Fibroblast of pulmonary artery (primary cell): Measurements from ENCODE around the gene TRAF3IP1.

Experiments
- DNase-seq: peaks from one replicate; pipeline ENCODE4 v3.0.0-alpha.2; 2010; ENCODE audit warnings: low read depth
- H3K4me3 ChIP-seq: replicated peaks from 2 replicates; pipeline ENCODE4 v1.5.1; 2011; ENCODE audit warnings: low read depth, mild to moderate bottlenecking, control low read depth, low read length, moderate library complexity
- TF ChIP-seq, protein P1 (sequence below): IDR thresholded peaks from 2 replicates; pipeline ENCODE4 v1.5.1; 2011; ENCODE audit warnings: mild to moderate bottlenecking, control low read depth, low read length, inconsistent platforms; ENCODE audit errors: missing control alignments

The TRAF3IP1 gene

GRCh38 chr2:238389988-238390589 is 69.8 kb downstream of the TRAF3IP1 start:
- TF ChIP-seq, protein P1, sequence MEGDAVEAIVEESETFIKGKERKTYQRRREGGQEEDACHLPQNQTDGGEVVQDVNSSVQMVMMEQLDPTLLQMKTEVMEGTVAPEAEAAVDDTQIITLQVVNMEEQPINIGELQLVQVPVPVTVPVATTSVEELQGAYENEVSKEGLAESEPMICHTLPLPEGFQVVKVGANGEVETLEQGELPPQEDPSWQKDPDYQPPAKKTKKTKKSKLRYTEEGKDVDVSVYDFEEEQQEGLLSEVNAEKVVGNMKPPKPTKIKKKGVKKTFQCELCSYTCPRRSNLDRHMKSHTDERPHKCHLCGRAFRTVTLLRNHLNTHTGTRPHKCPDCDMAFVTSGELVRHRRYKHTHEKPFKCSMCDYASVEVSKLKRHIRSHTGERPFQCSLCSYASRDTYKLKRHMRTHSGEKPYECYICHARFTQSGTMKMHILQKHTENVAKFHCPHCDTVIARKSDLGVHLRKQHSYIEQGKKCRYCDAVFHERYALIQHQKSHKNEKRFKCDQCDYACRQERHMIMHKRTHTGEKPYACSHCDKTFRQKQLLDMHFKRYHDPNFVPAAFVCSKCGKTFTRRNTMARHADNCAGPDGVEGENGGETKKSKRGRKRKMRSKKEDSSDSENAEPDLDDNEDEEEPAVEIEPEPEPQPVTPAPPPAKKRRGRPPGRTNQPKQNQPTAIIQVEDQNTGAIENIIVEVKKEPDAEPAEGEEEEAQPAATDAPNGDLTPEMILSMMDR = no peak
- H3K4me3 ChIP-seq = no peak overlapping the region

DNA sequence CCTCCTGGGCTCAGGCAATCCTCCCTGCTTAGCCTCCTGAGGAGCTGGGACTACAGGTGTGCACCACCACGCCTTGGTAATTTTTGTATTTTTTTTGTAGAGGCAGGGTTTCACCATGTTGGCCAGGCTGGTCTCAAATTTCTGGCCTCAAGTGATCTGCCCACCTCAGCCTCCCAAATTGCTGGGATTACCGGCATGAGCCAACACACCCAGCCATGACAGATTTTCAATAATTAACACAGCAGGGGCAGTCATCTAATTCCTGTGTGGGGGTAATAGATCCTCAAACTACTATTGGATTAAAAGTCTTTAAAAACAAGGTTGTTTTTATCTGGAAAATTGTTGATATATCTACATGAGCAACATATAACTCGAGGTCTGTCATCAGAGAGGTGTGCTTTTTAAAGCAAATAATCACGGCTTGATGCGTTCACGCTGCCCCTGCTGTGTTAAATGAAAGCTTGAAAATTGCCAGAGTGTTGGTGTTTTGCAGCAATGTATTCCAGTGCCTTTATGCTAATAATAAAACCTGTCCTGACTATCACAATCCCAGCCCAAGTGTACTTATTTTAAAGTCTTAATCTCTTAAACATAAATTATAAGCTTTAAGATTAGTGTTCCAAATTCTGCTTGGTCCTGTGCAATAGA is 70.8 kb downstream of the TRAF3IP1 start:
- TF ChIP-seq, protein P1 = no peak
- H3K4me3 ChIP-seq = no peak overlapping the region
- DNase-seq = no peak

More at GRCh38 chr2:238389988-238390589, 69.8 kb downstream of the TRAF3IP1 start:
- no peak for DNase-seq

DNA sequence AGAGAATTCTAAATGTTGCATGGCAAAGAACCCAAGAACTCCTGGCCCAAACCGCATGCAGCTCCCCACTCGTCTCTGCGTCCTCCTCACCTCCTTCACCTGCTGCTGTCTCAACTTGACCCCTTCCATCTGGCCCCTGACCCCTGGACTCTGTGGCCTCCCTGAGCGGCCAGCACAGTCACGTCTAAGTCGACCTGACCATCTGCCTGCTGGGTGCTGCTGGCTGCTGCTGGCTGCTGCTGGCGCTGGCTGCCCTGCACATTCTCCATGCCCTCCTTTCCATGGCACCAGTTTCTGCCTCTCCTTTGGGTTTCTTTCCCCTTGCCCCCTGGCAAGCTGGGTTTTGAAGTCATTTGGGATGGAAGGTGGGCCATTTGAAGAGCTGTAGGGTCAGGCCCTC is 76.3 kb downstream of the TRAF3IP1 start:
- TF ChIP-seq, protein P1 = no peak
- H3K4me3 ChIP-seq = no peak overlapping the region
- no peak for DNase-seq

DNA sequence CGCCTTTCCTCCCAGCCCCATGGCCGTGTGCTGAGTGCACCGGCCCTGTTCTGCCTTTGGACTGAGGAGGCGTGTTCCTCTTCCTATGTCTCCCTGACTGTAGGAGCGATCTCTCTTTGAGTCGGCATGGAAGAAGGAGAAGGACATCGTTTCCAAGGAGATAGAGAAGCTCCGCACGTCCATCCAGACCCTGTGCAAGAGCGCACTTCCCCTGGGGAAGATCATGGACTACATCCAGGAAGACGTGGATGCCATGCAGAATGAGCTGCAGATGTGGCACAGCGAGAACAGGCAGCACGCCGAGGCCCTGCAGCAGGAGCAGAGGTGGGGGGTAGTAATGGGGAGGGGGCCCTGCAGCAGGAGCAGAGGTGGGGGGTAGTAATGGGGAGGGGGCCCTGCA is 77.0 kb downstream of the TRAF3IP1 start:
- TF ChIP-seq, protein P1 = no peak
- no peak for DNase-seq
- H3K4me3 ChIP-seq = no peak overlapping the region

GRCh38 chr2:238398577-238398976 is 78.3 kb downstream of the TRAF3IP1 start:
- TF ChIP-seq, protein P1 = no peak
- no peak overlapping the region for H3K4me3 ChIP-seq
- DNase-seq = no peak

- no peak for DNase-seq
- TF ChIP-seq, protein P1 = no peak
- H3K4me3 ChIP-seq = no peak overlapping the region
These were observed 78.8 kb downstream of the TRAF3IP1 start for GRCh38 chr2:238399094-238399493.

DNA sequence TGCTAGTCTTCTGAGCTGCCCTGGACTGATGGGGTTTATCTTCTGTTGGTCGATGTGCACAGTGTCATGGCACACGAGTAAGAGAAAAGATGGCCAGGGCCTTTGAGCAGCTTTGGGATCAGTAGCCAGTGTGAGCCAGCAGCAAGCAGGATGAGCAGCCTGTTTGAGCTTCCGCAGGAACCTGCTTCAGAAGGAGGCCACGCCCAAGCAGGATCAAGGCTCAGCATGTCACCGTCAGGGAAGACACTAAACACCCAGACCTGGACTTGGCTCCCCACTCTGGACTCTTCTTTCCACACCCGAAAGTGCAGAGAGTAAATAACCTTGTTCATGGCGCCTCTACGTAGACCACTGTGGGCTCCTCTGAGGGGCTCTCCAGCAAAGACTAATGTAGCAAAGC is 81.2 kb downstream of the TRAF3IP1 start:
- no peak overlapping the region for H3K4me3 ChIP-seq
- TF ChIP-seq, protein P1 = no peak
- DNase-seq = no peak
